Measurements from ENCODE around the gene ATP9A.

The ATP9A gene

GRCh38 chr20:51549474-51549873 lies 218.7 kb downstream of the ATP9A start:
- in situ Hi-C loops (cut with MboI; ENCODE audit: low sequenced_read_pairs), result no loop called here
- DNase-seq (ENCODE audit: low spot score in 2 of 2), result no peak

GRCh38 chr20:51547951-51548350 lies 220.2 kb downstream of the ATP9A start:
- Histone ChIP-seq H3K4me3 (no peak overlapping the region), H3K27me3 (ENCODE audit: low read depth) (no peaks in the 10 kb centered on the region), H3K4me1 (peaks cover 7% of the 10 kb centered on the region), H3K36me3 (replicated peaks) (no peaks in the 10 kb centered on the region), H3K9me3 (no peaks in the 10 kb centered on the region)
- in situ Hi-C loops (cut with MboI; ENCODE audit: low sequenced_read_pairs), result no loop called here
- peak in 1 of 2 experiments; percentile 39 for DNase-seq (ENCODE audit: low spot score in 2 of 2)

More at GRCh38 chr20:51549474-51549873, 218.7 kb downstream of the ATP9A start:
- peaks cover 7% of the 10 kb centered on the region for H3K4me1 ChIP-seq
- no peaks in the 10 kb centered on the region for H3K36me3 ChIP-seq (replicated peaks)
- H3K9me3 ChIP-seq, result no peaks in the 10 kb centered on the region
- no peak overlapping the region for H3K4me3 ChIP-seq
- H3K27me3 ChIP-seq (ENCODE audit: low read depth), result no peaks in the 10 kb centered on the region

All from HAP-1 (cell line).